ENCODE results near the gene WDR93.

The WDR93 gene

GRCh38 chr15:89747708-89748682 lies 57.4 kb downstream of the WDR93 start:
- in situ Hi-C loops (cut with HindIII; ENCODE audit: low sequenced_read_pairs) = no loop called here

GRCh38 chr15:89749054-89749453 lies 58.4 kb downstream of the WDR93 start:
- in situ Hi-C loops (cut with HindIII; ENCODE audit: low sequenced_read_pairs) = no loop called here

- in situ Hi-C loops (cut with HindIII; ENCODE audit: low sequenced_read_pairs) = no loop called here
Observed at GRCh38 chr15:89749526-89749925, 58.9 kb downstream of the WDR93 start.

GRCh38 chr15:89749951-89750559 lies 59.4 kb downstream of the WDR93 start:
- in situ Hi-C loops (cut with HindIII; ENCODE audit: low sequenced_read_pairs) = no loop called here

- in situ Hi-C loops (cut with HindIII; ENCODE audit: low sequenced_read_pairs) = no loop called here
Observed at GRCh38 chr15:89750560-89751542, 60.2 kb downstream of the WDR93 start, which contains the start of gene MESP1. TSS of gene MESP1 (minus strand) at chr15:89751249. CDS start at chr15:89751231, 18 bp downstream.

GRCh38 chr15:89751748-89752147 lies 61.1 kb downstream of the WDR93 start:
- in situ Hi-C loops (cut with HindIII; ENCODE audit: low sequenced_read_pairs) = no loop called here

- in situ Hi-C loops (cut with HindIII; ENCODE audit: low sequenced_read_pairs) = no loop called here
Observed at GRCh38 chr15:89753855-89754254, 63.2 kb downstream of the WDR93 start.

GRCh38 chr15:89754361-89755154 lies 63.9 kb downstream of the WDR93 start:
- in situ Hi-C loops (cut with HindIII; ENCODE audit: low sequenced_read_pairs) = no loop called here

- in situ Hi-C loops (cut with HindIII; ENCODE audit: low sequenced_read_pairs) = no loop called here
Observed at GRCh38 chr15:89755701-89756100, 65.1 kb downstream of the WDR93 start.

- in situ Hi-C loops (cut with HindIII; ENCODE audit: low sequenced_read_pairs) = no loop called here
Observed at GRCh38 chr15:89756897-89757296, 66.3 kb downstream of the WDR93 start.

- in situ Hi-C loops (cut with HindIII; ENCODE audit: low sequenced_read_pairs) = no loop called here
Observed at GRCh38 chr15:89758283-89758682, 67.7 kb downstream of the WDR93 start.

GRCh38 chr15:89758981-89759380 lies 68.4 kb downstream of the WDR93 start:
- in situ Hi-C loops (cut with HindIII; ENCODE audit: low sequenced_read_pairs) = no loop called here

GRCh38 chr15:89759835-89760234 lies 69.2 kb downstream of the WDR93 start:
- in situ Hi-C loops (cut with HindIII; ENCODE audit: low sequenced_read_pairs) = loop anchor here (5.0 kb wide), 1 partner anchor 117 kb away; no protein-coding TSS in a partner anchor

- in situ Hi-C loops (cut with HindIII; ENCODE audit: low sequenced_read_pairs) = loop anchor here (5.0 kb wide), 1 partner anchor 117 kb away; no protein-coding TSS in a partner anchor
Observed at GRCh38 chr15:89760303-89761008, 69.8 kb downstream of the WDR93 start.

GRCh38 chr15:89761009-89761831 lies 70.6 kb downstream of the WDR93 start:
- in situ Hi-C loops (cut with HindIII; ENCODE audit: low sequenced_read_pairs) = loop anchor here (5.0 kb wide), 1 partner anchor 116 kb away; no protein-coding TSS in a partner anchor

- in situ Hi-C loops (cut with HindIII; ENCODE audit: low sequenced_read_pairs) = loop anchor here (5.0 kb wide), 1 partner anchor 115 kb away; no protein-coding TSS in a partner anchor
Observed at GRCh38 chr15:89761929-89762328, 71.3 kb downstream of the WDR93 start.

- in situ Hi-C loops (cut with HindIII; ENCODE audit: low sequenced_read_pairs) = no loop called here
Observed at GRCh38 chr15:89765694-89766093, 75.1 kb downstream of the WDR93 start.

Measured in endothelial cell of hepatic sinusoid (primary cell).